Keratinocyte (primary cell): ENCODE data around the gene TRIM69.

Experiments
- CTCF ChIP-seq, 3 experiments: IDR thresholded peaks in 1 of 3; conservative IDR thresholded peaks in 1 of 3; optimal IDR thresholded peaks in 1 of 3; 2 replicates in 2 of 3; 3 replicates in 1 of 3; pipeline versions ENCODE3 to v1.5.1; 2011; ENCODE audit warnings: low read length in 3 of 3, mild to moderate bottlenecking in 3 of 3, moderate library complexity in 2 of 3, control low read depth in 1 of 3, inconsistent platforms in 1 of 3; ENCODE audit not compliant: insufficient read depth in 2 of 3; ENCODE audit errors: extremely low read depth in 1 of 3
- EZH2 ChIP-seq: IDR thresholded peaks from one replicate; pipeline ENCODE4 v1.6.1; 2012; ENCODE audit warnings: inconsistent platforms, mild to moderate bottlenecking, low read length, moderate library complexity

GRCh38 chr15:44813231-44813630 lies 76.9 kb downstream of the TRIM69 start:
- TF ChIP-seq CTCF (optimal IDR thresholded peaks at IDR 0.05 in 1 of 3, IDR thresholded peaks at IDR 0.05 in 1 of 3, conservative IDR thresholded peaks at IDR 0.05 in 1 of 3; ENCODE audit: extremely low read depth in 1 of 3, insufficient read depth in 2 of 3, low read length in 3 of 3) = no peak
- no peak for TF ChIP-seq EZH2
